Liver (tissue), 9 donors: ENCODE measurements around the gene SHB. TPM values are rescaled to one million over a fixed set of nuclear protein-coding genes. Genes with fewer than 3 reads are reported as not detected.

Source experiments
- DNase-seq: peaks from one replicate; pipeline ENCODE4 v3.0.0-alpha.2; 2017; ENCODE audit warnings: low spot score
- H3K27ac ChIP-seq, 2 donors: one replicate each; pipeline ENCODE4 v1.7.0; 2013; ENCODE audit warnings: inconsistent platforms in 2 of 2, low read length in 2 of 2, control low read depth in 1 of 2, low read depth in 1 of 2, mild to moderate bottlenecking in 1 of 2
- H3K27me3 ChIP-seq, 4 donors: one replicate each; pipeline versions ENCODE4 v1.6.1 to v1.7.0; 2013; ENCODE audit warnings: low read length in 3 of 4, inconsistent platforms in 1 of 4, mild to moderate bottlenecking in 1 of 4, moderate library complexity in 1 of 4; ENCODE audit not compliant: control insufficient read depth in 4 of 4, insufficient read depth in 4 of 4
- H3K36me3 ChIP-seq, 4 donors: one replicate each; pipeline versions ENCODE4 v1.6.1 to v1.7.0; 2013; ENCODE audit warnings: low read length in 3 of 4, mild to moderate bottlenecking in 3 of 4, low read depth in 1 of 4, moderate library complexity in 1 of 4; ENCODE audit not compliant: control insufficient read depth in 4 of 4, insufficient read depth in 3 of 4
- H3K4me1 ChIP-seq, 4 donors: one replicate each; pipeline versions ENCODE4 v1.6.1 to v1.7.0; 2013; ENCODE audit warnings: low read length in 3 of 4, mild to moderate bottlenecking in 3 of 4, moderate library complexity in 1 of 4; ENCODE audit not compliant: control insufficient read depth in 4 of 4, insufficient read depth in 4 of 4
- H3K4me3 ChIP-seq, 3 donors: one replicate each; pipeline versions ENCODE4 v1.6.1 to v1.7.0; 2013; ENCODE audit warnings: low read length in 3 of 3, control low read depth in 1 of 3, low read depth in 1 of 3, mild to moderate bottlenecking in 1 of 3
- H3K9ac ChIP-seq, 2 donors: one replicate each; pipeline ENCODE4 v1.7.0; 2013; ENCODE audit warnings: low read length in 2 of 2, mild to moderate bottlenecking in 2 of 2, moderate library complexity in 2 of 2, control low read depth in 1 of 2, low read depth in 1 of 2
- H3K9me3 ChIP-seq, 4 donors: one replicate each; pipeline versions ENCODE4 v1.6.1 to v1.7.0; 2013; ENCODE audit warnings: low read length in 3 of 4; ENCODE audit not compliant: control insufficient read depth in 4 of 4
- CTCF ChIP-seq: fragments of 150-350 bp; IDR thresholded peaks from 2 replicates; pipeline ENCODE4 v1.5.1; 2017; ENCODE audit warnings: improper control_type of control experiment, low read depth, low read length; ENCODE audit not compliant: missing input control
- EGR1 ChIP-seq, 2 donors: IDR thresholded peaks; 2 replicates each; pipeline ENCODE4 v1.6.1; 2016 to 2018; ENCODE audit warnings: antibody characterized with exemption in 2 of 2, low read depth in 2 of 2
- FOXA1 ChIP-seq: IDR thresholded peaks from 2 replicates; pipeline ENCODE4 v1.6.1; 2016; ENCODE audit warnings: antibody characterized with exemption
- FOXA2 ChIP-seq: IDR thresholded peaks from 2 replicates; pipeline ENCODE4 v1.6.1; 2016; ENCODE audit warnings: antibody characterized with exemption
- GABPA ChIP-seq, 2 donors: IDR thresholded peaks in 1 of 2; conservative IDR thresholded peaks in 1 of 2; 2 replicates each; pipeline ENCODE4 v1.6.1; 2016; ENCODE audit warnings: antibody characterized with exemption in 2 of 2, mild to moderate bottlenecking in 1 of 2, moderate library complexity in 1 of 2
- HNF4A ChIP-seq, 2 donors: conservative IDR thresholded peaks; 2 replicates each; pipeline ENCODE4 v1.6.1; 2016; ENCODE audit warnings: antibody characterized with exemption in 2 of 2, mild to moderate bottlenecking in 2 of 2
- HNF4G ChIP-seq: IDR thresholded peaks from 2 replicates; pipeline ENCODE4 v1.6.1; 2016; ENCODE audit warnings: antibody characterized with exemption
- JUND ChIP-seq, 2 donors: IDR thresholded peaks; 2 replicates each; pipeline ENCODE4 v1.6.1; 2016; ENCODE audit warnings: antibody characterized with exemption in 2 of 2
- MAX ChIP-seq: IDR thresholded peaks from 2 replicates; pipeline ENCODE4 v1.6.1; 2016; ENCODE audit warnings: antibody characterized with exemption
- NR2F2 ChIP-seq: IDR thresholded peaks from 2 replicates; pipeline ENCODE4 v1.6.1; 2016; ENCODE audit warnings: antibody characterized with exemption
- RAD21 ChIP-seq, 2 donors: IDR thresholded peaks; 2 replicates each; pipeline ENCODE4 v1.6.1; 2016; ENCODE audit warnings: antibody characterized with exemption in 2 of 2, mild to moderate bottlenecking in 2 of 2
- RXRA ChIP-seq, 2 donors: IDR thresholded peaks; 2 replicates each; pipeline ENCODE4 v1.6.1; 2017 to 2018; ENCODE audit warnings: antibody characterized with exemption in 2 of 2, mild to moderate bottlenecking in 1 of 2
- SP1 ChIP-seq: IDR thresholded peaks from 2 replicates; pipeline ENCODE4 v1.6.1; 2018; ENCODE audit warnings: antibody characterized with exemption, mild to moderate bottlenecking
- TAF1 ChIP-seq: conservative IDR thresholded peaks from 2 replicates; pipeline ENCODE4 v1.6.1; 2016; ENCODE audit warnings: antibody characterized with exemption, mild to moderate bottlenecking
- YY1 ChIP-seq: IDR thresholded peaks from 2 replicates; pipeline ENCODE4 v1.6.1; 2016; ENCODE audit warnings: antibody characterized with exemption, mild to moderate bottlenecking
- ZBTB33 ChIP-seq: IDR thresholded peaks from 2 replicates; pipeline ENCODE4 v1.6.1; 2016; ENCODE audit warnings: antibody characterized with exemption
- WGBS: extraction: QIAGEN DNeasy Blood & Tissue Kit; methylation state at CpG from one replicate; pipeline ENCODE4 v1.1.7; 2013; 5-methylcytosine and 5-hydroxymethylcytosine counted together
- polyA plus RNA-seq, 2 donors: library from polyadenylated mRNA; stranded (reverse) in 1 of 2; unstranded in 1 of 2; fragments of 200-250 nt in 1 of 2; fragments of >200 nt in 1 of 2; fragmentation: Nextera tagmentation in 1 of 2; extraction: Ambion mirVana in 1 of 2; gene quantifications; one replicate each; pipeline versions ENCODE4 v1.2.1 to v1.2.3, GENCODE V29; 2013 to 2015
- total RNA-seq, 2 donors: library from RNA; depleted of rRNA; stranded (reverse); fragments of >200 nt; gene quantifications; one replicate each; pipeline ENCODE4 v1.2.3, GENCODE V29; 2014
- TF ChIP-seq, protein P1 (sequence below): IDR thresholded peaks from 2 replicates; pipeline ENCODE4 v1.6.1; 2016; ENCODE audit warnings: antibody characterized with exemption, mild to moderate bottlenecking
- TF ChIP-seq, protein P2 (sequence below): IDR thresholded peaks from 2 replicates; pipeline ENCODE4 v1.6.1; 2016; ENCODE audit warnings: antibody characterized with exemption
- donor health status: healthy.
- donor health status: healthy.
- donor health status: healthy.
- donor health status: healthy.
- donor health status: healthy.

Gene SHB
- total and polyA plus RNA-seq, 4 donors: 3.4 to 17.3 (median 7.0) TPM

GRCh38 chr9:38058452-38059232, 10.4 kb downstream of the SHB start:
- Histone ChIP-seq H3K27me3 (no peaks in the 10 kb centered on the region), H3K9me3 (no peaks in the 10 kb centered on the region), H3K9ac (no peak overlapping the region), H3K4me1 (peaks cover 35 to 80% (median 69%) of the 10 kb centered on the region in 4 donors), H3K36me3 (peaks cover 0 to 2% (median 0%) of the 10 kb centered on the region in 4 donors), H3K27ac (peak overlapping the region; percentile 65 to 88), H3K4me3 (peak overlapping the region in 1 of 3 donors; percentile 23)
- WGBS: 59% methylated on average over 13 of the region's 13 CpGs
- TF ChIP-seq ZBTB33 (no peak), MAX (no peak), HNF4G (no peak), FOXA2 (peak; percentile 54), EGR1 (IDR thresholded peaks at IDR 0.05; ENCODE audit: low read depth in 2 of 2) (no peak), RXRA (IDR thresholded peaks at IDR 0.05) (peak in 1 of 2 donors; percentile 65), NR2F2 (no peak), GABPA (IDR thresholded peaks at IDR 0.05 in 1 of 2, conservative IDR thresholded peaks at IDR 0.05 in 1 of 2) (no peak), RAD21 (IDR thresholded peaks at IDR 0.05) (peak in 1 of 2 donors; percentile 29), HNF4A (conservative IDR thresholded peaks at IDR 0.05) (peak in 1 of 2 donors; percentile 52), TAF1 (no peak), CTCF (no peak), FOXA1 (peak; percentile 26), YY1 (no peak), JUND (IDR thresholded peaks at IDR 0.05) (peak in 1 of 2 donors; percentile 11), SP1 (no peak)
- TF ChIP-seq, protein P1, sequence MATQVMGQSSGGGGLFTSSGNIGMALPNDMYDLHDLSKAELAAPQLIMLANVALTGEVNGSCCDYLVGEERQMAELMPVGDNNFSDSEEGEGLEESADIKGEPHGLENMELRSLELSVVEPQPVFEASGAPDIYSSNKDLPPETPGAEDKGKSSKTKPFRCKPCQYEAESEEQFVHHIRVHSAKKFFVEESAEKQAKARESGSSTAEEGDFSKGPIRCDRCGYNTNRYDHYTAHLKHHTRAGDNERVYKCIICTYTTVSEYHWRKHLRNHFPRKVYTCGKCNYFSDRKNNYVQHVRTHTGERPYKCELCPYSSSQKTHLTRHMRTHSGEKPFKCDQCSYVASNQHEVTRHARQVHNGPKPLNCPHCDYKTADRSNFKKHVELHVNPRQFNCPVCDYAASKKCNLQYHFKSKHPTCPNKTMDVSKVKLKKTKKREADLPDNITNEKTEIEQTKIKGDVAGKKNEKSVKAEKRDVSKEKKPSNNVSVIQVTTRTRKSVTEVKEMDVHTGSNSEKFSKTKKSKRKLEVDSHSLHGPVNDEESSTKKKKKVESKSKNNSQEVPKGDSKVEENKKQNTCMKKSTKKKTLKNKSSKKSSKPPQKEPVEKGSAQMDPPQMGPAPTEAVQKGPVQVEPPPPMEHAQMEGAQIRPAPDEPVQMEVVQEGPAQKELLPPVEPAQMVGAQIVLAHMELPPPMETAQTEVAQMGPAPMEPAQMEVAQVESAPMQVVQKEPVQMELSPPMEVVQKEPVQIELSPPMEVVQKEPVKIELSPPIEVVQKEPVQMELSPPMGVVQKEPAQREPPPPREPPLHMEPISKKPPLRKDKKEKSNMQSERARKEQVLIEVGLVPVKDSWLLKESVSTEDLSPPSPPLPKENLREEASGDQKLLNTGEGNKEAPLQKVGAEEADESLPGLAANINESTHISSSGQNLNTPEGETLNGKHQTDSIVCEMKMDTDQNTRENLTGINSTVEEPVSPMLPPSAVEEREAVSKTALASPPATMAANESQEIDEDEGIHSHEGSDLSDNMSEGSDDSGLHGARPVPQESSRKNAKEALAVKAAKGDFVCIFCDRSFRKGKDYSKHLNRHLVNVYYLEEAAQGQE: no peak
- TF ChIP-seq, protein P2, sequence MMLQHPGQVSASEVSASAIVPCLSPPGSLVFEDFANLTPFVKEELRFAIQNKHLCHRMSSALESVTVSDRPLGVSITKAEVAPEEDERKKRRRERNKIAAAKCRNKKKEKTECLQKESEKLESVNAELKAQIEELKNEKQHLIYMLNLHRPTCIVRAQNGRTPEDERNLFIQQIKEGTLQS: no peak
- no peak for DNase-seq
